Putamen (tissue), 1 donor: ENCODE data around the gene CHADL.

Experiments
- DNase-seq: peaks from one replicate; pipeline ENCODE4 v3.0.0-alpha.2; 2016; ENCODE audit warnings: low spot score

The CHADL gene

GRCh38 chr22:41256254-41257253 is 15.8 kb upstream of the CHADL start:
- no peak for DNase-seq

- no peak for DNase-seq
Observed at GRCh38 chr22:41254230-41254629, 13.5 kb upstream of the CHADL start.

DNA sequence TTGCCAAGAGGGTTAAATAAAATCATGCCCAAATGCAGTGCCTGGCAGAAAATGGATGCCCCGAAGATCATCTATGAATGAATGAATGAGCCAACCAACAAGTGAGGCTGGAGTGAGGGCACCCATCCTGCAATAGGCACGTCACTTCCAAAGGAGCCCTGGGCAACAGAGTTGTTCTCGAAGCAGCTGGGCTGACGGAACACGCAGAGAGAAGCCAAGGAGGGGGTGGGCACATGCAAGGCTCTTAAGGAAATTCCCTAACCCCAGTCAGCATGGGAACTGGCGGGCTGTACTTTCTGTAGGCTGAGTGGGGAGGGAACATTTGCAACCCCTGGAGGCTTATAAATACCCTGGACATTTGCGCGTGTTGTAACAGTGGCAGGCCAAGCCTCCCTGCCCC is 11.6 kb upstream of the CHADL start:
- DNase-seq: no peak

DNA sequence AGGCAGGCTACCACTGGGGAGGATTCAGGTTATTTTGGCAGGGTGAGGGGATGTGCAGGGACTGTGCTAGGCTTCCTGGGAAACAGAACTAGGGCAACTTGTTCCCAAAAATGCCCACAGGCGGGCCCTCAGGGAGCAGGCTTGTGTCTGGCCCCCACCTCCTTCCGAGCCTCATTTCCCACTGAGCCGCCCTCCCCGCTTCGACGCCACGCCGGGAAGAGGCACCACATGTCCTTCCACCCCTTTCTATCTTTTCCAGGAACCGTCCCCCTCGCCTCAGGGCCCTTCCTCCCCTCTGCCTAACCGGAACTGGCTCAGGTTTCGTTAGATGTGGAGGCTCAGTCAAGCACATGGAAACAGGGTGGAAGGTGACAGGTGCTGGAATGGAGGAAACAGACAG is 9.4 kb upstream of the CHADL start:
- DNase-seq: no peak

- no peak for DNase-seq
Observed at GRCh38 chr22:41249442-41249841, 8.7 kb upstream of the CHADL start.

- no peak for DNase-seq
Observed at GRCh38 chr22:41248758-41249157, 8.0 kb upstream of the CHADL start.

GRCh38 chr22:41248314-41248713 is 7.6 kb upstream of the CHADL start:
- no peak for DNase-seq

DNA sequence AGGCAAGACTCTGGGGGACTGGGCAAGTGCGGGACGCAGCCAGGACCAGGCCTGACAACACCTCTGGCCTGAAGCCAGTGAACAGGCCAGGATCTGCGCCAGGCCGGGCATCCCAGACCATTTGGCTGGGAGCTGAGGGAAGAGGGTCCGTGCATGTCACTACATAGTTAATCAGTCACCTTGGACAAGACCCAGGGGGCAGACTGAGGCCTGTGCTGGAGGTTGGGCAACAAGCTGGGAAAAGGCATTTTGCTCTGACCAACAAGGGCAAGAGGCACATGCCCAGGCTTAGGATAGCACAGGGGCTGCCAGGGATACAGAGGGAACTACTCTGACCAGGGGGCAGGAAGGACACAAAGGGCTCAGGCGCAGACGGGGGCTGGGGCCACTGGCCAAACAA is 7.0 kb upstream of the CHADL start:
- no peak for DNase-seq

GRCh38 chr22:41245917-41246499 is 5.3 kb upstream of the CHADL start:
- no peak for DNase-seq

- no peak for DNase-seq
Observed at GRCh38 chr22:41243361-41243760, 2.6 kb upstream of the CHADL start.

DNA sequence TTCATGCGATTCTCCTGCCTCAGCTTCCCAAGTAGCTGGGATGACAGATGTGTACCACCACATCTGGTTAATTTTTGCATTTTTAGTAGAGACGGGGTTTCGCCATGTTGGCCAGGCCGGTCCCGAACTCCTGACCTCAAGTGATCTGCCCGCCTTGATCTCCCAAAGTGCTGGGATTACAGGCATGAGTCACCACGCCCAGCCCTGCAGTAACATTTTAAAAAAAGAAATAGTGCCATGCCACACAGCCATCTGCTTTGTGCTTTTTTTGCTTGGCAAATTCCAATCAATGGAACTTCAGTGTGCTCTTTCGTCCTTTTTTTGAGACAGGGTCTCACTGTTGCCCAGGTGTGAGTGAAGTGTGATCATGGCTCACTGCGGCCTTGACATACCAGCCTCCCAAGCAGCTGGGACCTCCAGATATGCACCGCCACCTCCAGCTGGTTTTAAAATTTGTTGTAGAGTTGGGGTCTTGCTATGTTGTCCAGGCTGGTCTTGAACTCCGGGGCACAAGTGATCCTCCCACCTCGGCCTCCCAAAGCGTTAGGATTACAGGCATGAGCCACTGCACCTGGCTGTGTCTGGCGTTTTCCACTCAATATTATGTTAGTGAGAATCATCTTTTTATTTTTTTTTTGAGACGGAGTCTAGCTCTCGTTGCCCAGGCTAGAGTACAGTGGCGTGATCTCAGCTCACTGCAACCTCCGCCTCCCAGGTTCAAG is 1.8 kb upstream of the CHADL start:
- no peak for DNase-seq

DNA sequence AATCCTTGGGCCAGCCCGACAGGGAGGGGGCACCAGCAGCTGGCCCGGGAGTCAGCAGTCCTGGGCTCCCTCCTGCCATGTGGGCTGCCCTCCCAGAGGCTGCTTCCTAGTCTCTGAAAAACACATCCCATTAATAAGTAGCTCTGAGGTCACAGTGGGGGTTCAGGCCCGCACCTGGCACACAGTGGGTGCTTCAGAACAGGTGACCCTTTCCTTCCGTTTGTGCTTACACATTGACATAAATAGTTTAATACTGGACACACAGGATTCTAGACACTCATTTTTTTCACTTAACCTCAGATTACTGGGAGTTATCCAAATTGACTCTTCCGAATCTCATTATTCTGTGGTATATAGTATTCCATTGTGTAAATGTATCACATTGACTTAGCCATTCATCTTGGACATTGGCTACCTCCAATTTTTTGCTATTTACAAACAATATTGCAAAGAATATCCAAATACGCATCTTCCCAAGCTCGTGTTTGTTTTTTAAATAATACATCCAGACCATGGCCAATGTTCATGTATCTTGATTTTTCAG is 474 bp upstream of the CHADL start:
- no peak for DNase-seq

GRCh38 chr22:41239443-41240128 is 1.1 kb downstream of the CHADL start:
- DNase-seq: no peak

DNA sequence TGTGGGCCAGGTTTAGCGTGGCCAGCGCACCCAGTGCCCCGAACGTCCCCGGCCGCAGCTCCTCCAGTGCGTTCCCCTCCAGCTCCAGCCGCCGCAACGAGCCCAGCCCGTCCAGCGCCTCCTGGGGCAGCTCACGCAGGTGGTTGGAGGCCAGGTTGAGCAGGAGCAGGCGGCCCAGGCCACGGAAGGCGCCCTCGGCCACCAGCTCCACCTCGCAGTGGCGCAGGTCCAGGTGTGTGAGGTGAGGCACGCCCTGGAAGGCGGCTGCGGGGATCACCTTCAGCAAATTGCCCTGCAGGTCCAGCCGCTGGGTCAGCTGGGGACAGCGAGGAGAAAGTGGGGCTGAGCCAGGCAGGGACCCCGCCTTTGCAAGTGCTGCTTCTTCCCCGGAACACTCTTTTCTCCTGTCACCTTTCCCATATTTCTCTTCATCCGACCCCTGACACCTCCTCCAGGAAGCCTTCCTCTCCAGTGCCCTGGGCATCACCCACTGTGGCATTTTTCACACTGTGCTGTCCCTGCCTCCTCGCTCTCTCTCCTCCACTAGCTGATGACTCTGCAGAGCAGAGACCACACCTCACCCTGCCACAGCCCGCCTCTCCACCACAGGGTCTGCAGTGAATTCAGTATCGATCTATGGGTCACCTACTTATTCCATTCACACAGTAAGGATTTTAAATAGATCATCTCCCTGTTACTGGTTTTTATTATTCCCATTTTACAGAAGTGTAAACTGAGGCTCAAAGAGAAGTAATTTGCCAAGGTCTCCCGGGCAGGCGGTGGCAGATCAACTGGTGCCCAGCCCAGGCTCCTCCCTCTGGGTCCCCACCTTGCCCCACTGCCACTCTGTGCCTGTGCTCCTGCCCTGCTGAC is 1.9 kb downstream of the CHADL start:
- no peak for DNase-seq

- DNase-seq: peak; percentile 57
Observed at GRCh38 chr22:41237707-41238569, 2.8 kb downstream of the CHADL start.

GRCh38 chr22:41237036-41237706 is 3.6 kb downstream of the CHADL start:
- no peak for DNase-seq

GRCh38 chr22:41234815-41235695 is 5.7 kb downstream of the CHADL start:
- DNase-seq: no peak

GRCh38 chr22:41231369-41231768 is 9.4 kb downstream of the CHADL start:
- no peak for DNase-seq
